HG03039 (cell line): ENCODE results near the gene ANKRD40.
"Not testable (repeated sequence)": the region's sequence is repeated elsewhere in the genome, so short reads cannot be mapped to it uniquely, and the experiment has no call there.

Source experiments
- ATAC-seq: cut with Tn5 transposase; IDR thresholded peaks from one replicate; pipeline ENCODE4 v1.9.1; 2021; ENCODE audit warnings: mild to moderate bottlenecking, moderate library complexity; ENCODE audit not compliant: unreplicated experiment

The ANKRD40 gene

DNA sequence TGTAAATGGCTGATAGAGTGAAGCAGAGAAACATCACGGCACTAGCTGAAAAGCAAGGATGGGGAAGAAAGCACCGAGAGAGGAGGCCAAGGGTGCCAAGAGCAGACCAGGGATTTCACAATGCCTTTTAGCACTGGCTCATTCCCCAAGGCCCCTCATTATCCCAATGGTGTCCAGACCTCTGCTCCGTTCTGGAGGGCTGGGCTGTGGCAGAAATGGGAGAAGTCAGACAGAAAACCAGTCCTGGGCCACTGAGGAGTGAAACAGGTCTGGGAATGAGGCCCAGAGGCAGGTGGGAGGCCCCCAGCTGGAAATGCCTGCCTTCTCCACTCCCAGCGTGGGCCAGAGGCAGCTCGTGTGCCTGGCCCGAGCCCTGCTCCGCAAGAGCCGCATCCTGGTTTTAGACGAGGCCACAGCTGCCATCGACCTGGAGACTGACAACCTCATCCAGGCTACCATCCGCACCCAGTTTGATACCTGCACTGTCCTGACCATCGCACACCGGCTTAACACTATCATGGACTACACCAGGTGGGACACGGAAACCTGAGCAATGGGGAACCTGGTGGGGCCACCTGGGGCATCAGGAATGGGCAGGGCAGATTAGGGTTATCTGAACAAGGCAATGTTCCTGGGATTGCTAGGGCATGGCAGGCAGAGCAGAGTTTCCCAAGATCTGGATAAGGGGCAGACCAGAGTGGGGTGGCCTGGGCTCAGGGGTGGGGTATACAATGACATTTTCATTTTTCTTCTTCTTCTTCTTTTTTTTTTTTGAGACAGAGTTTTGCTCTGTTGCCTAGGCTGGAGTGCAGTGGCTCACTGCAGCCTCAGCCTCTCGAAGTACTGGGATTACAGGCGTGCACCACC lies 20.3 kb downstream of the ANKRD40 start:
- ATAC-seq: no peak

- ATAC-seq: no peak
These were observed 21.1 kb downstream of the ANKRD40 start for GRCh38 chr17:50686494-50687199.

DNA sequence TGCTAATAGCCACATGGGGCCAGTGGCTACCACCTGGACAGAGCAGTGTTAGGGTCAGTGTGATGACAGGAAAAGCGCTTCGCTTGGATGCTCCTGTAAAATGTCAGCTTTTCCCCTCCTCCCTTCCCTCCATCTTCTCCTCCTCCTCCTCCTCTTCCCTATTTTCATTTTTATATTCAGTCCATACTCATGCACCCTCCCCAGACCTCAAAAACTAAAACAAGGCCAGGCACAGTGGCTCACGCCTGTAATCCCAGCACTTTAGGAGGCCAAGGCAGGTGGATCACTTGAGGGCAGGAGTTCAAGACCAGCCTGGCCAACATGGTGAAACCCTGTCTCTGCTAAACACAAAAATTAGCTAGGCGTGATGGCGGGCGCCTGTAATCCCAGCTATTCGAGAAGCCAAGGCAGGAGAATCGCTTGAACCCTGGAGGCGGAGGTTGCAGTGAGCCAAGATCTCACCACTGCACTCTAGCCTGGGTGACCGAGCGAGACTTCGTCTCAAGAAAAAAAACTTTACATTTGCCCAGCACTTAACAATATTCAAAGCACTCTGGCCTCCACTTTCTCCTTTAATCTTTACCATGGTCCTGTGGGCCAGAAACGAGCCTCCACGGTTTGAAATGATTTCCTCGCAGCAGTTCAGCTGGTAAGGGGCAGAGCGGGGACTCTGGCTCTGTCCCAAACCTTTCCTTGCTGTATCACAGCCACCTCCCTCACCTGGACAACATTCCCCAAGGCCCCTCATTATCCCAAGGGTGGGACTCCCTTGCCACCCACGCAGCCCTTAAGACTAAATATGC lies 21.8 kb downstream of the ANKRD40 start:
- ATAC-seq: no peak

GRCh38 chr17:50685334-50685665 lies 22.4 kb downstream of the ANKRD40 start:
- no peak for ATAC-seq

GRCh38 chr17:50684612-50685333 lies 22.9 kb downstream of the ANKRD40 start:
- no peak for ATAC-seq

DNA sequence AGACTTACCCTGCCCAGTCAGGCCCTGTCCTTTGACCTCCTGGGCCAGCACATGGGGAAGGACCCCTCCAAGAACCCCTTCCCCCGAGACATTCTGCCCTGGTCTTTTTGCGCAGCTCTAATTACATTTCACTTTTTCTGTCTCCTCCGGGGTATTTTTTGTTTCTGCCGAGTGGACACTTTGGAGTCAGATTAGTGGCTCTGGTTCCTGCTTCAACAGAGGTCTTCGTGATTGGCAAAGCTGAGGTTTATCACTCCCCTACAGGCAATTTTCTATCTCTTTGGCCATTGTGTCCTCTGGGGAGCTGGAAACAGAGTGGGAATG lies 23.5 kb downstream of the ANKRD40 start:
- ATAC-seq: no peak

DNA sequence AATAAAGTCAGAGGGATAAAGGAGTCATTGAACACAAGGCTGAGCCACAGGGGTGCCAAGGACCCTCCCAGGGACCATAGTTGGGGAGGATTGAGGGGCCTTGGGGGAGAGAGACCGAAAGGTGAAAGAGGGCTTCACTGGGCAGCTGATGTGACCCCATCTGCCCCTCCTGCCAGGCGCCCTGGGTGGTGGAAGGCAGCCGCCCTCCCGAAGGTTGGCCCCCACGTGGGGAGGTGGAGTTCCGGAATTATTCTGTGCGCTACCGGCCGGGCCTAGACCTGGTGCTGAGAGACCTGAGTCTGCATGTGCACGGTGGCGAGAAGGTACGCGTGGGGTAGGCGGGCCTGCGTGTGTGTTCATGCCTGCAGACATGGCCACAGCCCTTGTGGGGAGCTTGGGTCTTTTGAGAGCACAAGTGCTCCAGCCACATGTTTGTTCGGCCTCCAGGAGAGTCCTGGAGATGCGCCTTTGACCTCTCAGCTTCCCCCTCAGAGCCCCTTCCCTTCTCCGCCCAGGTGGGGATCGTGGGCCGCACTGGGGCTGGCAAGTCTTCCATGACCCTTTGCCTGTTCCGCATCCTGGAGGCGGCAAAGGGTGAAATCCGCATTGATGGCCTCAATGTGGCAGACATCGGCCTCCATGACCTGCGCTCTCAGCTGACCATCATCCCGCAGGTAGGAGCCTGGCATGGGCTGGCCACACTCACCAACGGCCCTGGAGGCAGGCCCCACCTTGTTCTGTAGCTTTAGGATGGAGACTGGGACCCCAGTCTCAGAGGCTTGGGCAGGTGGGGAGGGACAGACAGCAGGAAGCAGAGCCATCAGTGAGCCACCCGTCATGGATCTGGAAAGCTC lies 24.1 kb downstream of the ANKRD40 start:
- no peak for ATAC-seq

DNA sequence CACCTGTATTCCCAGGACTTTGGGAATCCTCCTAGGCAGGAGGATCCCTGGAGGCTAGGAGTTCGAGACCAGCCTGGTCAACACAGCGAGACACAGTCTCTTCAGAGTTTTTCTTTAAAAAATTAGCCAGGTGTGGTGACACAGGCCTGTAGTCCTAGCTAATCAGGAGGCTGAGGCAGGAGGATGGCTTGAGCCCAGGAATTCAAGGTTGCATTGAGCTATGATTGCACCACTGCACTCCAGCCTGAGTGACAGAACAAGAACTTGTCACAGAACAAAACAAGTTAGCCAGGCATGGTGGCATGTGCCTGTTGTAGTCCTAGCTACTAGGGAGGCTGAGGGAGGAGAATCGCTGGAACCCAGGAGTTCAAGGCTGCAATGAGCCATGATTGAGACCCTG lies 24.8 kb downstream of the ANKRD40 start:
- no peak for ATAC-seq

GRCh38 chr17:50682441-50682840 lies 25.3 kb downstream of the ANKRD40 start:
- ATAC-seq: no peak

DNA sequence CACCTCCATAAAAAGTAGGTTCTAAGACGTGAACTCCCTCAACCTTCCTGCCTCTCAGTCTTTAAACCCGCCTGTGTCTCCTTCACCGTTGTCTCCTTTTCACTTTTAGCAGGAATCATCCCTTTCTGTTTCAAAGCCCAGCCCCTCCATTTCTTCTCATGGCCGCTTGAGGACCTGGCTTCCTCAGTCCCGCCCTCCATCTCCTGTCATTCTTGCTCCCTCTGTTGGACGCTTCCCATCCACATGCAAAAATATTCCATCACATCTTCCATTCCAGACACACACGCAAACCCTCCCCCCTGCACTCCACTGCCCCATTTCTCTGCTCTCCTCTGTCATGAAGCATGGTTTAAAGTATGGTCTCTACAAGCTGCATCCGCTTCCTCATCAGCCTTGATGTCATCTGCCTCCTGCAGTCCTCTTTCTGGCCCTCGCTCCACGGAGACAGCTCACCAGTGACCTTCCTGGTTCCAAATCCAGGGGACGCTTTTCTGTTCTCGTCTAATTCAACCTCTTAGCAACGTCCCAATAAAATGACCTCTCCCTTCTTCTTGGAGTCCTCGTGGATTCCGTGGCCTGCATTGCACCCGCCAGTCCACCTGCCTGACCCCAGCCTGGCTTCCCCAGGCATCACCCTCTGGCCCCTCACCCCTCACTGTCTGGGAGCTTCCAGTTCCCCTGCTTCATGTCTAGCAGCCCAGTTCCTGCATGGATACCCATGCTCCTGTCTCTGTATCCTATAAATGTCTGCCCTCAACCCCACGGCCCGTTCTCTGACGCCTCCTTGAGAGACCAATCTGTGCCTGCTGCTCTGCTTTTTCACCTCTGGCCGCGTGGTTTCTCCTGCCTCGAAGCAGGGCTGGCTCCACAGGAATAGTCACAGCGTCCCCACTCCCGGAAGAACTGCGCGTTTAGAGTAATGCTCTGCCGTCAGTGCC lies 26.2 kb downstream of the ANKRD40 start:
- no peak for ATAC-seq

- not testable (repeated sequence) for ATAC-seq
These were observed 27.0 kb downstream of the ANKRD40 start for GRCh38 chr17:50680543-50681262.

DNA sequence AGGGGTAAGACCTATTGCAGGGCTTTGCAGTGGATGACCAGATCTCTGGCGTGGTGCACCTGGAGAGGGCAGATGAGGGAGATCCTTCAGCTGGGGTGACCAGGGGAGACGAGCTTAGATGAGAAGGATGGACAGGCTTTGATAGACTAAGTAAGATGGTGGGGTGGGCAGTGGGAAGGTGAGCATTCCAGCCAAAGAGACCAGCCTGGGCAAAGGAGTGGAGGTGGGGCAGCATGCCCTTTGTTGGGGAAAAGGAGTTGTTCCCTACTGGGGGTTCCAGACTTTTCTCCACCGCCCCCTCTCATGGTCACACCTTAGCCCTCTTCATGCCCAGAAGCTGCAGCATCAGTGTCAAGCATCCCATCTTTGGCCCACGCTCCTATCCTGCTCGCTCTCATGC lies 27.6 kb downstream of the ANKRD40 start:
- ATAC-seq: no peak

DNA sequence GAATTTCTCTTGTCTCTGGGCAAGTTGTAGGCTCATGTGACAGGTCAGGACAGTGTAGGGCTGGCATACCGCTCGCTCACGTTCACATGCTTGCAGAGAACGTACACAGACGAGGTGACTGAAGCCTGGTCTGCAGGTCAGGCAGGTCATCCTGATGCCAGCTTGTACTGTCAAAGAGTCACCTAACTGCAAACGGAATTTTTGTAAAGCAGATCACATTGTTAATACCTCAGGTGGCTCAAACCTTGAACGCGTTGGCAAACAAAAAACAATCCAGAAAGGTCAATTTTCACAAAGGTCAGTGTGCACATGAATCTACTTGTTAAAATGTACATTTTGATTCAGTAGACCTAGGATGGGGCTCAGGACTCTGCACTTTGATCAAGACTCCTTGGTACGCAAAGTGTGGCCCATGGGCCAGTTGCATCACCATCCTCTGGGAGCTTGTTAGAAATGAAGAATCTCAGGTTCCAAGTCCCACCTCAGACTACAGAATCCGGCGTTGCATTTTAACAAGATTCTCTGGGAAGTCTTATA lies 28.6 kb downstream of the ANKRD40 start:
- no peak for ATAC-seq

- no peak for ATAC-seq
These were observed 29.8 kb downstream of the ANKRD40 start for GRCh38 chr17:50677851-50678375.

DNA sequence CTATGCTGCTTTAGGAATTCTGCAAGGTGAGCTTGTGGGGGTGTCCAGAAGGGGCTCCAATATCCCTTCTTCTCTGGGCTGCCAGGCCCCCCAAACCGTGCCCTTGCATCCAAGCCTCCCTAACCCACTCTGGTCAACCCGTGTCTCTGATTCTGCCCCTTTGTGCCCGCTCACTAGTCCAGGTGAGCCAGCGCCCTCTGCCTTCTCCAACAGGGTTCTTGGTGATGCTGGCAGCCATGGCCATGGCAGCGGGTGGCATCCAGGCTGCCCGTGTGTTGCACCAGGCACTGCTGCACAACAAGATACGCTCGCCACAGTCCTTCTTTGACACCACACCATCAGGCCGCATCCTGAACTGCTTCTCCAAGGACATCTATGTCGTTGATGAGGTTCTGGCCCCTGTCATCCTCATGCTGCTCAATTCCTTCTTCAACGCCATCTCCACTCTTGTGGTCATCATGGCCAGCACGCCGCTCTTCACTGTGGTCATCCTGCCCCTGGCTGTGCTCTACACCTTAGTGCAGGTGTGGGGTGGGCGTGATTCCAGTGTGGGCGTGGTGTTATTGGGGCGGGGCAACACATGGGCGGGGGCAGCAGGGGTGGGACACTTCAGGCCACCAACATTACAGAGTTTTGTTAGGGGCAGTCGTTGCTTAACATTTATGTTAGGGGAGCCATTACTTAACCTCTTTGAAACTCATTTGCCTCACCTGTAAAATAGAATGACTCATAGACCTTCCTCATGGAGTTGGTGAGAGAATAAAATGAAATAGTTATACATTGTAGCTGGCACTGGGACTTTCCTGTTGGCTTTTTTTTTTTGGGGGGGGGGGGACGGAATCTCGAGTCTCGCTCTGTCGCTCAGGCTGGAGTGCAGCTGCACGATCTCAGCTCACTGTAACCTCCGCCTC lies 31.4 kb downstream of the ANKRD40 start:
- ATAC-seq: no peak

DNA sequence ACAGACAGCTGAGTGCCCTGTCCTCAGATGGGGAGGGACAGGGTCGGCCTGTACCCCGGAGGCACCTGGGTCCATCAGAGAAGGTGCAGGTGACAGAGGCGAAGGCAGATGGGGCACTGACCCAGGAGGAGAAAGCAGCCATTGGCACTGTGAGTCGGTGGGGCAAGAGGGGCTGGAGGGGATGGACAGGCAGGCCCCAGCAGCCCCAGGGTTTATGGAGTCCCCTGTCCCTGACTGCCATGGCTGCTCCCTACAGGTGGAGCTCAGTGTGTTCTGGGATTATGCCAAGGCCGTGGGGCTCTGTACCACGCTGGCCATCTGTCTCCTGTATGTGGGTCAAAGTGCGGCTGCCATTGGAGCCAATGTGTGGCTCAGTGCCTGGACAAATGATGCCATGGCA lies 32.1 kb downstream of the ANKRD40 start:
- ATAC-seq: no peak

GRCh38 chr17:50675190-50675589 lies 32.5 kb downstream of the ANKRD40 start:
- ATAC-seq: no peak
